ENCODE measurements around the gene TNIP1.
A peak's percentile ranks its signal among the peaks of the same experiment; 100 is the strongest.

Gene TNIP1

GRCh38 chr5:151125421-151125820, 44.6 kb upstream of the TNIP1 start:
- Histone ChIP-seq H3K27me3 (no peaks in the 10 kb centered on the region), H3K4me1 (no peaks in the 10 kb centered on the region), H3K9me3 (no peaks in the 10 kb centered on the region), H3K4me3 (ENCODE audit: low read depth, low read length) (no peak overlapping the region), H3K36me3 (peaks cover 11% of the 10 kb centered on the region)
- no peak for TF ChIP-seq CTCF (IDR thresholded peaks at IDR 0.05; ENCODE audit: low read depth, low read length)
- no peak for DNase-seq

- no peaks in the 10 kb centered on the region for H3K27me3 ChIP-seq
- no peak for TF ChIP-seq CTCF (IDR thresholded peaks at IDR 0.05; ENCODE audit: low read depth, low read length)
- peaks cover 11% of the 10 kb centered on the region for H3K36me3 ChIP-seq
- H3K9me3 ChIP-seq, result no peaks in the 10 kb centered on the region
- H3K4me3 ChIP-seq (ENCODE audit: low read depth, low read length), result no peak overlapping the region
- peak; percentile 45 for DNase-seq
- H3K4me1 ChIP-seq, result no peaks in the 10 kb centered on the region
Measured at GRCh38 chr5:151123897-151124751, 43.3 kb upstream of the TNIP1 start.

GRCh38 chr5:151122828-151123227, 42.0 kb upstream of the TNIP1 start:
- H3K36me3 ChIP-seq, result peaks cover 11% of the 10 kb centered on the region
- DNase-seq, result no peak

GRCh38 chr5:151121665-151122064, 40.8 kb upstream of the TNIP1 start:
- DNase-seq, result no peak
- H3K4me1 ChIP-seq, result no peaks in the 10 kb centered on the region
- peaks cover 11% of the 10 kb centered on the region for H3K36me3 ChIP-seq
- H3K4me3 ChIP-seq (ENCODE audit: low read depth, low read length), result no peak overlapping the region
- no peaks in the 10 kb centered on the region for H3K27me3 ChIP-seq
- TF ChIP-seq CTCF (IDR thresholded peaks at IDR 0.05; ENCODE audit: low read depth, low read length), result no peak
- H3K9me3 ChIP-seq, result no peaks in the 10 kb centered on the region

More at GRCh38 chr5:151122828-151123227, 42.0 kb upstream of the TNIP1 start:
- TF ChIP-seq CTCF (IDR thresholded peaks at IDR 0.05; ENCODE audit: low read depth, low read length), result no peak
- Histone ChIP-seq H3K9me3 (no peaks in the 10 kb centered on the region), H3K4me3 (ENCODE audit: low read depth, low read length) (no peak overlapping the region), H3K4me1 (no peaks in the 10 kb centered on the region), H3K27me3 (no peaks in the 10 kb centered on the region)

GRCh38 chr5:151121095-151121494, 40.3 kb upstream of the TNIP1 start:
- no peaks in the 10 kb centered on the region for H3K4me1 ChIP-seq
- H3K27me3 ChIP-seq, result no peaks in the 10 kb centered on the region
- DNase-seq, result no peak
- TF ChIP-seq CTCF (IDR thresholded peaks at IDR 0.05; ENCODE audit: low read depth, low read length), result no peak
- peaks cover 11% of the 10 kb centered on the region for H3K36me3 ChIP-seq
- no peak overlapping the region for H3K4me3 ChIP-seq (ENCODE audit: low read depth, low read length)
- no peaks in the 10 kb centered on the region for H3K9me3 ChIP-seq

GRCh38 chr5:151118913-151119575, 38.2 kb upstream of the TNIP1 start:
- Histone ChIP-seq H3K9me3 (no peaks in the 10 kb centered on the region), H3K4me3 (ENCODE audit: low read depth, low read length) (no peak overlapping the region), H3K36me3 (peaks cover 9% of the 10 kb centered on the region), H3K27me3 (no peaks in the 10 kb centered on the region), H3K4me1 (no peaks in the 10 kb centered on the region)
- TF ChIP-seq CTCF (IDR thresholded peaks at IDR 0.05; ENCODE audit: low read depth, low read length), result no peak
- DNase-seq, result no peak
